Stimulated activated memory B cell treated with anti-CD40 and anti-IgM and Interleukin-4, amounts not matched to agents 10 μg/mL and 1 μg/mL and 100 μg/mL, for 72 hours (primary cell): ENCODE measurements around the gene SPINK2.

Source experiments
- ATAC-seq: fragments of 150-1000 bp; cut with Tn5 transposase; 2 replicates; pipeline ENCODE4 v1.10.0; 2021
- H3K27ac Mint-ChIP-seq: one replicate; pipeline ENCODE4 v1.8.0; 2022; ENCODE audit warnings: mild to moderate bottlenecking, mixed read lengths
- H3K27me3 Mint-ChIP-seq: one replicate; pipeline ENCODE4 v1.8.0; 2022; ENCODE audit warnings: mixed read lengths
- H3K36me3 Mint-ChIP-seq: one replicate; pipeline ENCODE4 v1.8.0; 2022; ENCODE audit warnings: mixed read lengths
- H3K4me1 Mint-ChIP-seq: one replicate; pipeline ENCODE4 v1.8.0; 2022; ENCODE audit warnings: mixed read lengths
- H3K4me3 Mint-ChIP-seq: one replicate; pipeline ENCODE4 v1.8.0; 2022; ENCODE audit warnings: mild to moderate bottlenecking, moderate library complexity, mixed read lengths
- H3K9me3 Mint-ChIP-seq: one replicate; pipeline ENCODE4 v1.8.0; 2022; ENCODE audit warnings: mixed read lengths

The SPINK2 gene, protein sequence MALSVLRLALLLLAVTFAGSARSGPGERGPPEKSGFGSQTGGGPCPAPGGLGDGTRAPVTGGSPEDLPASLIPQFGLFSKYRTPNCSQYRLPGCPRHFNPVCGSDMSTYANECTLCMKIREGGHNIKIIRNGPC

DNA sequence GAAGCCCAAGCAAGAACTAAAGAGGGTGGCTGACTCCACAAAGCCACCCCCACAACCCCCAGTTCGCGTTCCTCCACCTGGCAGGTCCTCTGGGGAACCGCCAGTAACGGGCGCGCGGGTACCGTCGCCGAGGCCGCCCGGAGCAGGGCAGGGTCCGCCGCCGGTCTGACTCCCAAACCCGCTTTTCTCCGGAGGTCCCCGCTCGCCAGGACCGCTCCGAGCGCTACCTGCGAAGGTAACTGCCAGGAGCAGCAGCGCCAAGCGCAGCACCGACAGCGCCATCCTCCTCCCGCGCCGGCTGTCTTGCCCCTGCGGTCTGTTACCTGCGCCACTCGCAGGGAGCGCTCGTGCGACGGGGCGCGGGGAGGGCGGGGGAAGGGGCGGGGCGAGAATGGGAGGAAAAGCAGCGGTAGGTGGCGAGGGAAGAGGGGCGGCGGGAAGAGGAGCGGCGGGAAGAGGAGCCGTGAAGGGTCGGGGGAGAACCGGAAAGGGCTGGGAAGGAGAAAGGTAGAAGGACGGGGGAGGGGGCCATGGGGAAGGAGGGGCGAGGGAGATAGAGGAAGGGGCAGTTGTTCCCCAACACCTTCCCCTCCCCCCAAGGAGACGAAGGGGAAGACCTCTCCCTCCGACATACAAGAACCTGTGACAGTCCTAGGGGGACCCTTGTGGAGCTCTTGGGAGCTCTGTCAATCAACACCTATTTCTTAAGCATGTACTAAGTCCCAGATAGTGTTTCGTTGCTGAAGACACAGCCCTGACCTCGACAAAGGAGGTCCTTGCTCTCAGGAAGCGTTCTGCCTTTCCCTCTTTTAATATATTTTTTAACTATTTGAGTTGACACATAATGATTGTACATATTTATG lies at the start of gene SPINK2:
SPINK2 (minus strand) TSS at position 321 of the 863 bp plus-strand sequence; CDS start at position 282, 39 bp downstream.
- no peaks in the 10 kb centered on the region for H3K9me3 Mint-ChIP-seq
- H3K27me3 Mint-ChIP-seq = peaks cover 32% of the 10 kb centered on the region
- peak within 1 kb of the TSS; percentile 76 for H3K4me3 Mint-ChIP-seq
- peak within 1 kb of the TSS; percentile 51 for H3K27ac Mint-ChIP-seq
- ATAC-seq = peak; percentile 60
- peaks cover 26% of the 10 kb centered on the region for H3K4me1 Mint-ChIP-seq
- no peaks in the 10 kb centered on the region for H3K36me3 Mint-ChIP-seq

DNA sequence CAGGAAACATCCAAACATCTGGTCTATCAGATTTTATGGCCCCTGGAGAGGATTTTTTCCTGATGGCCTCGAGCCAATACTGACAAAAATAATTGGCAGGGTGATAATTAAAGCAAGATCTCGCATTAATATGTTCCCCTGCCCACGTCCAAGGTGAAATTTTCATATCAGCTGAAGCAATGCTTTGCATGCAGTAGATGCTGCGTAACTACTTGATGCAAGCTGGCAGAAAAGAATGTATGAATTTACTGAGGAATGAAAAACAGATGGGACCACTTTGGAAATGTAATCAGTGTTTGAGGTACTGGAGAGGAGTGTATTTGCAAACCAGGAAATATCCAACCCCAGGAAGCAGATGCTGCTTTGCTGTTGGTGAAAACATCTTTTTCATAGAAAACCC lies 49.4 kb upstream of the SPINK2 start:
- no peak overlapping the region for H3K4me3 Mint-ChIP-seq
- peaks cover 8% of the 10 kb centered on the region for H3K27me3 Mint-ChIP-seq
- peaks cover 6% of the 10 kb centered on the region for H3K4me1 Mint-ChIP-seq
- no peaks in the 10 kb centered on the region for H3K36me3 Mint-ChIP-seq
- H3K9me3 Mint-ChIP-seq = no peaks in the 10 kb centered on the region
- ATAC-seq = no peak
- H3K27ac Mint-ChIP-seq = no peak overlapping the region

DNA sequence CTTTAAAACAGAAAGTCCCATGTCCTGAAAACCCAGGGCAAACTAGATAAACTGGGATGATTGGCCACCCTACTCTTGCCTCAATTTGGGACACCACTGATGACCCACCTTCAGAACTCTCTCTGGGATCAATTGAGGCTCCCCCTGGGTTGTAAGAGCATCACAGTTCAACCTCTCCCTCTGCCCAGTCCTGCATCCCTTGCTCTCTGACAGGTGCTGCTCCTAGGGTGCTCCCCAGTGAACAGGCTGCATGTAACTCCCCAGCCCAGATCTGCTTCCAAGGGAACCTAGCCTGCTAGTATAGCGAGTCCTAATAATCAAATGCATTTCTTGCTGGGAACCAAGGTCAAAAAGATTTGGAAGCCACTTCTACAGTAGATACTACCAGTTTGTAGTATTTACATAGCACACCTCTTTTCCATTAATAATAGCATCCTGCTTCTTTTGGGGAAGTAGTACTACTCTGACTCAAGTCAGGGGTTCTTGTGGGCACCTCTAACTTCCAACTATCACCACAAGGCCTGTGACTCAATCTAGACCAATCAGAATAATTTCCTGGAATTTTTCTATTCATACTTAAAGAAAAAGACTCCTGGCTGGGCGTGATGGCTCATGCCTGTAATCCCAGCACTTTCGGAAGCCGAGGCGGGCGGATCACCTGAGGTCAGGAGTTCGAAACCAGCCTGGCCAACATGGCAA lies 42.1 kb upstream of the SPINK2 start:
- H3K36me3 Mint-ChIP-seq = no peaks in the 10 kb centered on the region
- H3K9me3 Mint-ChIP-seq = no peaks in the 10 kb centered on the region
- no peak overlapping the region for H3K4me3 Mint-ChIP-seq
- ATAC-seq = peak; percentile 89
- H3K4me1 Mint-ChIP-seq = peaks cover 18% of the 10 kb centered on the region
- H3K27me3 Mint-ChIP-seq = peaks cover 19% of the 10 kb centered on the region
- H3K27ac Mint-ChIP-seq = no peak overlapping the region

DNA sequence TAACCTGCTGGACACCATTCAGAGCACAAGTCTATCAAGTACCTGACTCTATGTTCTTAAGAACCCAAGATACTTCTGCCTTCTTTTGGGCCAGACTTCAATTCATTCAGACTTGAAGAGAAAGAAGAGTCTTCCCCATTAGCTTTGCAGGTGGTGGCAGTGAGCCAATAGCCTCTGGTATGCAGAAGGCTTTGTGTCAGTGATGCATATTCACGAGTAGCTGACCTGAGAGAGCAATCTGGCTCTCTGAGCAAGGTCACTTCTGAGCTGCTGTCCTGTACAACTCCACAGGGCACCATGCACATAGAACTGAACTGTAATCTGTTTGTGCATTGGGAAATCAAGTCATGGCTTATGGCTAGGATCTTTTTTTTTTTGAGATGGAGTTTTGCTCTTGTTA lies 39.9 kb upstream of the SPINK2 start:
- Mint-ChIP-seq H3K4me1 (peaks cover 18% of the 10 kb centered on the region), H3K27ac (no peak overlapping the region), H3K4me3 (no peak overlapping the region), H3K27me3 (peaks cover 19% of the 10 kb centered on the region), H3K36me3 (no peaks in the 10 kb centered on the region), H3K9me3 (no peaks in the 10 kb centered on the region)
- no peak for ATAC-seq

DNA sequence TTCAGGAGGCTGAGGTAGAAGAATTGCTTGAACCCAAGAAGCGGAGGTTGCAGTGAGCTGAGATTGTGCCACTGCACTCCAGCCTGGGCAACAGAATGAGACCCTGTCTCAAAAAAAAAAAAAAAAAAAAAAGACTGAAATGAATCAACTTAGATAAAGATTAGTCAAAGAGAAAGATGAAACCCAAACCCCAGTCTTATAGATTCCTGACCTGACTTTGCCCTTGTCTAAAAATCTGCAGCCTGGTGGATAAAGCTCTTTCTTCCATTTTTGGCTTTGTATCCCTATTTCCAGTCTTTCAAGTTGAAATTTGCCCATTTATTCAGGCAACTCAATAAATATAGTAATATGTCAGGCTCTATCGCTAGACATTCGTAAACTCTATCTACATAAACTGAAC lies 39.3 kb upstream of the SPINK2 start:
- peak; percentile 32 for ATAC-seq
- Mint-ChIP-seq H3K36me3 (no peaks in the 10 kb centered on the region), H3K27ac (no peak overlapping the region), H3K27me3 (peaks cover 19% of the 10 kb centered on the region), H3K9me3 (no peaks in the 10 kb centered on the region), H3K4me3 (no peak overlapping the region), H3K4me1 (peaks cover 18% of the 10 kb centered on the region)

DNA sequence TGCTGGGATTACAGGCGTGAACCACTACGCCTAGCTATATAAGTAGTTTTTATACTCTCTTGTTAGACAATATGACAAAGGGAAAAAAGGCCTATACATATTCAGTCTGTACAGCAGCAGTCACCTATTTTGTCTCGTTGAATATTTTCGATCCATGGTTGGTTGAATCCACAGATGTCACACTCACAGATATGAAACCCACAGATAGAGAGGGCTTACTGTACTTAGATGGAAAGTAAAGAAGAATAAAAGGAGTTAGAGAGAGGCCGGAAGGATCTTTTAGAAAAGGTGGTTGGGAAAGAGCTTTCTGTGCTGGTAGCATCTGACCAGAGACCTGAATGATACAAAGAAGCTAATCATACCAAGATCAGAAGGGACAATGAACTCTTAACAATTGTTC lies 38.3 kb upstream of the SPINK2 start:
- no peak for ATAC-seq
- peaks cover 18% of the 10 kb centered on the region for H3K4me1 Mint-ChIP-seq
- no peak overlapping the region for H3K4me3 Mint-ChIP-seq
- no peaks in the 10 kb centered on the region for H3K9me3 Mint-ChIP-seq
- no peaks in the 10 kb centered on the region for H3K36me3 Mint-ChIP-seq
- peaks cover 19% of the 10 kb centered on the region for H3K27me3 Mint-ChIP-seq
- H3K27ac Mint-ChIP-seq = peak overlapping the region; percentile 44

DNA sequence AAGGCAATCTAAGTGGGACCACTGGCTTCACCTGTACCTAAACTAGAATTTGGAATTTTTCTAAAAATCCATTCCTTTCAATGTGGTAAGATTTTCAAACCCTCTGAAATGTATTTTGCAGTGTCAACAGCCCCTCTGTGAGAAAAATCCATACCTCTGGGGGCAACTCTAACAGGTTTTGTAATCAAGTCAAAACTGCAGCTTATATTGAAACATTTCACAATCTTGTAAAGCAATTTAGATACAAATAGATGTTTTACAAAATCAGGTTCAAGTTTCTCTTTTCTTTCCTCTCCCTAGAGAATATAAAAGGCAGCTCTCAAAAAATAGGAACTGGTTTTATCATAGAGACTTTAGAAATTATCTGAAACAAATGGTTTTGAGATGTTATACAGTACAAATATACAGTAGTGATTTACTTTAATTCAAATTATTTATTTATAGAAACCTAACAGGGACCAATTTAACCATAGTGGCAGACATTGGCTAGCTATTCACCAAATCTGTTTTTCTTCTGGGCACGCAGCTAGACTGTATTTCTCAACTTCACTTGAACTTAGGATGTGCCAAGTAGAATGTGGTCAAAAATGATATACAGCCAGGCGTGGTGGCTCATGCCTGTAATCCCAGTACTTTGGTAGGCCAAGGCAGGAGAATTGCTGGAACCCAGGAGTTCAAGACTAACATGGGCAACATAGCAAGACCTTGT lies 36.3 kb upstream of the SPINK2 start:
- Mint-ChIP-seq H3K4me1 (peaks cover 8% of the 10 kb centered on the region), H3K9me3 (no peaks in the 10 kb centered on the region), H3K27me3 (peaks cover 10% of the 10 kb centered on the region), H3K36me3 (no peaks in the 10 kb centered on the region), H3K27ac (no peak overlapping the region), H3K4me3 (no peak overlapping the region)
- ATAC-seq = no peak

DNA sequence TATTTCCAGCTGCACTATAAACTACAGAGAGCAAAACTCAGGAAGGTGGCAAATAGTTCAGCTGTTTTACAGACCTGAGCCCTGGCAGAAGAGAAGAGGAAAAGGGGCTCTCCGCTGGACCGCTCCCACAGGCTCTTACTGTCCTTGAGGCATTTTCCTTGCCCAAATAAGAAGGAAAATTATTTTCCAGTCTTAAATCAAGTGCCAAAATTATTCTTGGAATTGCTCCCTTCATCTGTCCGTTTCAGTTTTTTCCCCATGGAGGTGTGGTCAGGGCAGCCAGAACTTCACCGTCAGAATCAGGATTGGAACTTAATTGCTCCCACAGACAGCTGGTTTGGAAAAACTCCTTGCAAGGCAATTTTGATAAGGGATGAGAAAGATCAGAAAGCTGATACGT lies 35.2 kb upstream of the SPINK2 start:
- H3K36me3 Mint-ChIP-seq = no peaks in the 10 kb centered on the region

DNA sequence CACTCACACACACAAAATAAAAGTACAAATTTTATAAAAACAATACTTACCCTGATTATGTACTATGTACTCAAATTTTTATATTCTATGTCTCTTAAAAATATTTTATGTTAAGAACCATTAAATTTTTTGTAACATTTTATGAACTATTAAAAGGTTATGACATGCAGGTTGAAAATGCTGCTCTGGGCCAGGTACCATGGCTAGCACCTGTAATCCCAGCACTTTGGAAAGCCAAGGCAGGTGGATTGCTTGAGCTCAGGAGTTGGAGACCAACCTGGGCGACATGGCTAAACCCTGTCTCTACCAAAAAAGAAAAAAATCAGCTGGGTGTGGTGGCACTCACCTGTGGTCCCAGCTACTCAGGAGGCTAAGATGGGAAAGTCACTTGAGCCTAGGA lies 29.4 kb upstream of the SPINK2 start:
- H3K27ac Mint-ChIP-seq = no peak overlapping the region

More for the DNA sequence above, 35.2 kb upstream of the SPINK2 start:
- Mint-ChIP-seq H3K27ac (no peak overlapping the region), H3K4me1 (peaks cover 8% of the 10 kb centered on the region), H3K27me3 (peaks cover 10% of the 10 kb centered on the region), H3K4me3 (no peak overlapping the region), H3K9me3 (no peaks in the 10 kb centered on the region)
- no peak for ATAC-seq

DNA sequence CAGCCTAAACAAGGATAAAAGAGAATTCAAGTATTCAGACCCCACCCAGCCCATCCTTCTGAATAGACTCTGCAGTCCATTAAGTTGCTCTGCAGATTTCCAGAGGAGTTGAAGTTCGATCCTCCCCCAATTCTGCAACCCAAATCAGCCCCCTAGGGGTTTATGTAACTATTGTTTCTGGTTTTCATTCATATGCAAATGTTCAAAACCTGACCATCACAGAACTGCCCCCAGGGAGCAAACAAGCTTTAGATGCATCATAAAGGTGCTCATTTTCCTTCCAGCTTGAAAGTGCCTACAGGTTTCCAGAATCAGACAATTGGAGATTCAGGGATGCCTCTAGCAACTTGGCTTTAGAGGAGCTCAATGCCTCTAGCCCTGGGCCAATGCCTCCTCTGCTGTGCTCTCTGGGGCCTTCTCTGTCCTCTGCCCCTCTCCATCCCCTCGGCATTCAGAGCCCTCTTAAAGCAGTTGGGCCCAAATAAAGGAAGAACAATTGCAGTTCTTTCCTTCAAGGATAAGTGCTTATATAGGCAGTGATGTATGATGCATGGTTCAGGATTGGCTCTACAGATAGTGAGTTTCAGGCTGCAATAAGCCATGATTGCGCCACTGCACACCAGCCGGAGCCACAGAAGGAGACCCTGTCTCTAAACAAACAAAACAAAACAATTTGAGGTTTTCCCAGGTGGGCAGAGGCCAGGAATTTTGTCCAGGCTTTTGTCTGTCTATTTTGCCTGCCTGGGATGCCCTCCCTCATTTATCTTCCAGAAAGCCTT lies 23.5 kb upstream of the SPINK2 start:
- H3K36me3 Mint-ChIP-seq = no peaks in the 10 kb centered on the region

More for the DNA sequence above, 29.4 kb upstream of the SPINK2 start:
- no peaks in the 10 kb centered on the region for H3K9me3 Mint-ChIP-seq
- no peak overlapping the region for H3K4me3 Mint-ChIP-seq
- no peaks in the 10 kb centered on the region for H3K4me1 Mint-ChIP-seq
- peaks cover 21% of the 10 kb centered on the region for H3K27me3 Mint-ChIP-seq
- no peaks in the 10 kb centered on the region for H3K36me3 Mint-ChIP-seq
- no peak for ATAC-seq

DNA sequence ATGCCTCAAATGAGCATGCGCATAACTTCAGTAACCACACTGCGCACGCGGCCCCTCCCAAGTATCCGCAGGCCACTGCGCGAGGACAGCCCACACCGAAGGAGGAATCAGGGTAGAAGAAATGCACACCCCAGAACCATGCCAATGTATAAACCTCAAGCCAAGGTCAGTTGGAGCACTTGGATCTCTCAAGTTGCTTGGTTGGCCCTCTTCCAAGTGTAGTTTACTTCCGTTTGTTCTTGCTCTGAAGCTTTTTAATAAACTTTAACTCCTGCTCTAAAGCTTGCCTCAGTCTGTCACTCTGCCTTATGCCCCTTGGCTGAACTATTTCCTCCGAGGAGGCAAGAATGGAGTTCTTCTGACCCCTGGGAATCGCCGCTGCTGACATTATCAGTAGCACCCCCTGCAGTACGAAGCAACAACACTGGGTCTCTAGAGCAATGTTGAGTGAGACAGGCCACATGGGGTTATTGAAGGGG lies 22.0 kb upstream of the SPINK2 start:
- no peak overlapping the region for H3K27ac Mint-ChIP-seq
- no peak for ATAC-seq
- no peaks in the 10 kb centered on the region for H3K9me3 Mint-ChIP-seq
- H3K27me3 Mint-ChIP-seq = peaks cover 11% of the 10 kb centered on the region
- no peaks in the 10 kb centered on the region for H3K36me3 Mint-ChIP-seq
- no peak overlapping the region for H3K4me3 Mint-ChIP-seq
- H3K4me1 Mint-ChIP-seq = no peaks in the 10 kb centered on the region

More for the DNA sequence above, 23.5 kb upstream of the SPINK2 start:
- no peak for ATAC-seq
- H3K9me3 Mint-ChIP-seq = no peaks in the 10 kb centered on the region
- H3K4me3 Mint-ChIP-seq = no peak overlapping the region
- H3K4me1 Mint-ChIP-seq = no peaks in the 10 kb centered on the region
- peaks cover 21% of the 10 kb centered on the region for H3K27me3 Mint-ChIP-seq
- H3K27ac Mint-ChIP-seq = no peak overlapping the region

DNA sequence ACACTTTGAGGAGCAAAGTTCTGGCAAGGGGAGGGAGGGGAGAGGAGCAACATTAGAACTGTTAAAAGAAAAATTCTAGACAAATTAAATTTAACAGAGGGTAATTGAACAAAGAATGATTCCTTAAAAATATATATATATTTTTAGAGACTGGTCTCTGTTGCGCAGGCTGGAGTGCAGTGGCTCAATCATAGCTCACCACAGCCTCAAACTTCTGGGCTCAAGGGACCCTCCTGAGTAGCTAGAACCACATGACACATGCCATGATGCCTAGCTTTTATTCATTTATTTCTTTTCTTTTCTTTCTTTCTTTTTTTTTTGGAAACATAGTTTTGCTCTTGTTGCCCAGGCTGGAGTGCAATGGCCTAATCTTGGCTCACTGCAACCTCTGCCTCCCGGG lies 19.1 kb upstream of the SPINK2 start:
- peaks cover 7% of the 10 kb centered on the region for H3K4me1 Mint-ChIP-seq
- H3K27ac Mint-ChIP-seq = no peak overlapping the region
- H3K27me3 Mint-ChIP-seq = no peaks in the 10 kb centered on the region
- H3K9me3 Mint-ChIP-seq = no peaks in the 10 kb centered on the region
- H3K36me3 Mint-ChIP-seq = no peaks in the 10 kb centered on the region
- H3K4me3 Mint-ChIP-seq = no peak overlapping the region
- no peak for ATAC-seq

DNA sequence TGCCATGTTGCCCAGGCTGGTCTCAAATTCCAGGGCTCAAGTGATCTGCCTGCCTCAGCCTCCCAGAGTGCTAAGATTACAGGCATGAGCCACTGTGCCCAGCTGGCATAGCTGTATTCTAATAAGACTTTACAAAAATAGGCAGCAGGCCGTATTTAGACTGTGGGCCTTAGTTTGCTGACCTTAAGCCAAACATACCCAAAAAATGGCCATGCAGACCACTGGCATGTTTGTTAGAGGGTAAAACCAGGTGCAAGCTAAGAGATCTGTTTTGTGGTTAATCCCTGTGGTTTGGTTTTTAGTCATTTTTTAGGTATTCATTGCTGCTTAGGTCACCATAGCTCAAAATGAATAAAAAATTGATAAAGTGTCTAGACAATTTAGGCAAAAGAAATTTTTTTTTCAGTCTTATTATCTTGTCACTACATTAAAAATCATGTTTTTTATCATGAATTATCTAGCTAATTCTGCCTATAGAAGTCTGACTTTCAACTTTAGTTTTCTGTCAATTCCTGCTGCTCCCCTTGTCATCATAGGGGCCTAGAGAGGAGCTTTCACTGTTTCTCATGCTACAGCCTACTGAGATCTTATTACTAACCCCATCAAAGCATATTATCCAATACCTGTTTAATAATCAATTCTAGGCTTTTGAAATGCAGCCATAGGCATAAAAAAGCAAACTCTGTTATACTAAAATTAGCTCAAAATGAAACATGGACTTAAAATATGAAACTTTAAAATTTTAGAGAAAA lies 7.5 kb upstream of the SPINK2 start:
- peaks cover 12% of the 10 kb centered on the region for H3K27me3 Mint-ChIP-seq
- H3K36me3 Mint-ChIP-seq = no peaks in the 10 kb centered on the region
- no peaks in the 10 kb centered on the region for H3K9me3 Mint-ChIP-seq
- no peak overlapping the region for H3K4me3 Mint-ChIP-seq
- ATAC-seq = peak; percentile 41
- H3K27ac Mint-ChIP-seq = no peak overlapping the region
- peaks cover 8% of the 10 kb centered on the region for H3K4me1 Mint-ChIP-seq
